ENCODE measurements around the gene PPCDC.

- TF ChIP-seq CTCF (IDR thresholded peaks at IDR 0.05) (no peak), POLR2A (IDR thresholded peaks at IDR 0.05) (no peak)
Observed at GRCh38 chr15:75098404-75098803, 75.0 kb downstream of the PPCDC start.

Data from adrenal gland (tissue), 5 donors.